AG04450 (cell line): ENCODE results near the gene ZNF462. TPM values are rescaled to one million over a fixed set of nuclear protein-coding genes. Genes with fewer than 3 reads are reported as not detected.

Experiments
- CTCF ChIA-PET: fragments of 300-600, 350-600 bp; formaldehyde crosslinking; extraction: SDS; loops from one replicate; lab custom pipeline; 2022; ENCODE audit warnings: antibody characterized with exemption, inconsistent platforms; lab: Charles Lee
- POLR2A ChIA-PET: fragments of 350-600 bp; formaldehyde crosslinking; extraction: SDS; loops from one replicate; lab custom pipeline; 2021; ENCODE audit warnings: antibody characterized with exemption, inconsistent platforms; lab: Yijun Ruan, JAX
- DNase-seq: peaks from one replicate; pipeline ENCODE4 v3.0.0-alpha.2; 2011; ENCODE audit warnings: low read depth, low spot score
- H3K27ac ChIP-seq: one replicate; pipeline ENCODE4 v1.5.1; 2012; ENCODE audit warnings: low read depth, low read length, control low read depth
- H3K27me3 ChIP-seq: one replicate; pipeline ENCODE4 v1.6.0; 2012; ENCODE audit warnings: low read length; ENCODE audit not compliant: control insufficient read depth, insufficient read depth
- H3K4me3 ChIP-seq: 2 replicates; pipeline ENCODE4 v1.5.1; 2011; ENCODE audit warnings: mild to moderate bottlenecking, low read depth, low read length, control low read depth
- H3K9me3 ChIP-seq: 2 replicates; pipeline ENCODE4 v1.5.1; 2012; ENCODE audit warnings: low read length; ENCODE audit not compliant: control insufficient read depth, insufficient read depth
- CTCF ChIP-seq: IDR thresholded peaks from 2 replicates; pipeline ENCODE4 v1.5.1; 2011; ENCODE audit warnings: low read depth, low read length, control low read depth, inconsistent platforms
- polyA plus RNA-seq: library from polyadenylated mRNA; depleted of rRNA; stranded (reverse); fragments of >200 nt; gene quantifications from 2 replicates; pipeline ENCODE4 v1.2.3, GENCODE V29; 2011

The ZNF462 gene
- polyA plus RNA-seq, 1 experiment, result 7.5 TPM

GRCh38 chr9:106869028-106869427 lies 6.1 kb downstream of the ZNF462 start:
- H3K9me3 ChIP-seq, result no peaks in the 10 kb centered on the region
- no peak overlapping the region for H3K4me3 ChIP-seq
- no peak for TF ChIP-seq CTCF
- H3K27me3 ChIP-seq, result no peaks in the 10 kb centered on the region
- no peak for DNase-seq
- POLR2A ChIA-PET, result no interaction called here
- CTCF ChIA-PET, result interaction anchor here (1.1 kb wide), 1 partner anchor 9 kb away, joined by 3 read pairs; no protein-coding TSS in a partner anchor
- H3K27ac ChIP-seq, result no peak overlapping the region

- H3K9me3 ChIP-seq, result no peaks in the 10 kb centered on the region
- CTCF ChIA-PET, result interaction anchor here (1.1 kb wide), 1 partner anchor 9 kb away, joined by 3 read pairs; no protein-coding TSS in a partner anchor
- POLR2A ChIA-PET, result no interaction called here
- H3K27me3 ChIP-seq, result no peaks in the 10 kb centered on the region
- DNase-seq, result no peak
- no peak for TF ChIP-seq CTCF
- H3K27ac ChIP-seq, result no peak overlapping the region
- H3K4me3 ChIP-seq, result no peak overlapping the region
Measured at GRCh38 chr9:106869458-106869857, 6.5 kb downstream of the ZNF462 start.

DNA sequence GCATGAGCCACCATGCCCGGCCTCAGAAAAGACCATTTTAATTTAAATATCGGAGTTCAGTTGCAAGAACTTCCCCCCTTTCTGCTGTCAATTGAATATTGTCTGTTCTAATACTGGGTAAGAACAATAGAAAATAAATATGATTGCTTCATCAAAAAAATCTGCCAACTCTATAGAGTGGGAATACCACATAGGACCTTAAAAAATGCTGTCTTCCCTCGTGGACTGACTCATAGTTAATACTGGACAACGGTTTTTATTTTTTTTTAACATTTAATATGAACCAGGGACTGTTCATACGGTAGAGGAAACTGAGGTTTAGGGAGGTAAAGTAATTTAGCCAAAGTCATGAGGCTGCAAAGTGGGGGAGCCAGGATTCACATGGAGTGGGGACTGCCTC lies 9.7 kb downstream of the ZNF462 start:
- ChIA-PET CTCF (no interaction called here), POLR2A (no interaction called here)
- Histone ChIP-seq H3K9me3 (no peaks in the 10 kb centered on the region), H3K27ac (no peak overlapping the region), H3K4me3 (no peak overlapping the region), H3K27me3 (no peaks in the 10 kb centered on the region)
- DNase-seq, result no peak
- no peak for TF ChIP-seq CTCF

- Histone ChIP-seq H3K4me3 (no peak overlapping the region), H3K27ac (no peak overlapping the region), H3K9me3 (no peaks in the 10 kb centered on the region), H3K27me3 (no peaks in the 10 kb centered on the region)
- TF ChIP-seq CTCF, result no peak
- ChIA-PET CTCF (no interaction called here), POLR2A (no interaction called here)
- no peak for DNase-seq
Measured at GRCh38 chr9:106874031-106874430, 11.1 kb downstream of the ZNF462 start.

DNA sequence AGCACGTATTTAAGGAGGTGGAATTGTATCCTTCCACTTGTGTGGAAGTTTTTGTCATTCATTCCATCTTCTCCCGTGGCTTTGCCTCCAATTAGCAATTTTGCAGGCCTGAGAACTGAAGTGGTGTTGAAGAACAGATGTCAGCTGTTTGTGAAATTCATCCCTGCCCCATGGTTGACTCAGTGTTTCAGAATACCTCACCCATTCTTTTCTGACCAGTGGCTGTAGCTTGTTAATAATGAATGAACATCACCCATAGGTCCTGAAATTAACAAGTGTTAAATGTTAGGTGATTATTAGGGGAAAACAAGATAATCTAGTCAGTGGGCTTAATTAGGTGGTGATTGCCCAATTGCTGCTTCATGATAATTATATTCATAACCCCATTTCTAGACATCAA lies 11.7 kb downstream of the ZNF462 start:
- no peak for TF ChIP-seq CTCF
- CTCF ChIA-PET, result no interaction called here
- Histone ChIP-seq H3K27me3 (no peaks in the 10 kb centered on the region), H3K9me3 (no peaks in the 10 kb centered on the region), H3K27ac (no peak overlapping the region), H3K4me3 (no peak overlapping the region)
- no peak for DNase-seq
- POLR2A ChIA-PET, result no interaction called here
